H1 (cell line): Measurements from ENCODE around the gene KMT2A. TPM values are rescaled to one million over a fixed set of nuclear protein-coding genes. Genes with fewer than 3 reads are reported as not detected.

Experiments
- CTCF ChIA-PET: fragments of 300-600 bp; sonication (Branson Sonifier 250); formaldehyde crosslinking; loops from one replicate; lab custom pipeline; 2021; ENCODE audit not compliant: partially characterized antibody; lab: Charles Lee
- POLR2A ChIA-PET: fragments of 300-600 bp; sonication (Branson Sonifier 250); formaldehyde crosslinking; loops from one replicate; lab custom pipeline; 2021; ENCODE audit warnings: inconsistent platforms; ENCODE audit not compliant: partially characterized antibody; lab: Charles Lee
- DNase-seq, 2 experiments: peaks; one replicate each; pipeline versions ENCODE4 v3.0.0 to v3.0.0-alpha.2; 2010 to 2022; ENCODE audit warnings: low spot score in 2 of 2, low read depth in 1 of 2, mixed read lengths in 1 of 2
- FAIRE-seq: peaks from 2 replicates; lab custom pipeline; 2011; peaks lifted over from hg19 to GRCh38; lab: Jason Lieb, UNC
- H2AFZ ChIP-seq: 2 replicates; pipeline ENCODE4 v1.8.1; 2012; ENCODE audit warnings: low read length, inconsistent platforms
- H2AK5ac ChIP-seq: 2 replicates; pipeline ENCODE4 v1.6.1; 2013; ENCODE audit warnings: low read depth, low read length
- H2BK120ac ChIP-seq: replicated peaks from 2 replicates; pipeline ENCODE3; 2013; ENCODE audit warnings: low read depth, low read length, inconsistent platforms
- H2BK12ac ChIP-seq: 2 replicates; pipeline ENCODE4 v1.6.1; 2013; ENCODE audit warnings: low read depth, low read length
- H2BK15ac ChIP-seq: 2 replicates; pipeline ENCODE4 v1.6.1; 2013; ENCODE audit warnings: low read length
- H2BK20ac ChIP-seq: 2 replicates; pipeline ENCODE4 v1.6.1; 2013; ENCODE audit warnings: low read length
- H2BK5ac ChIP-seq: 2 replicates; pipeline ENCODE4 v1.6.1; 2013; ENCODE audit warnings: low read depth, low read length
- H3K14ac ChIP-seq: 2 replicates; pipeline ENCODE4 v1.6.1; 2013; ENCODE audit warnings: inconsistent platforms; ENCODE audit not compliant: insufficient read length
- H3K18ac ChIP-seq: 2 replicates; pipeline ENCODE4 v1.6.1; 2013; ENCODE audit warnings: low read length; ENCODE audit errors: extremely low read depth
- H3K23ac ChIP-seq: 2 replicates; pipeline ENCODE4 v1.6.1; 2013; ENCODE audit warnings: inconsistent platforms; ENCODE audit not compliant: insufficient read length
- H3K23me2 ChIP-seq: 2 replicates; pipeline ENCODE4 v1.6.1; 2013; ENCODE audit warnings: low read depth, low read length
- H3K27ac ChIP-seq: 2 replicates; pipeline ENCODE4 v1.6.1; 2011; ENCODE audit warnings: low read depth, low read length, inconsistent platforms
- H3K27me3 ChIP-seq, 4 experiments: replicated peaks in 1 of 4; 1 replicate in 1 of 4; 2 replicates in 3 of 4; pipeline versions ENCODE4 v1.6.1 to v1.8.1; 2011 to 2013; ENCODE audit warnings: low read length in 3 of 4, mild to moderate bottlenecking in 3 of 4, inconsistent platforms in 2 of 4, mixed read lengths in 2 of 4, moderate library complexity in 1 of 4; ENCODE audit not compliant: control insufficient read depth in 3 of 4, insufficient read depth in 3 of 4; ENCODE audit errors: extremely low read depth in 1 of 4
- H3K36me3 ChIP-seq, 4 experiments: 2 replicates each; pipeline versions ENCODE4 v1.6.1 to v1.8.1; 2011 to 2013; ENCODE audit warnings: mild to moderate bottlenecking in 4 of 4, low read length in 3 of 4, moderate library complexity in 2 of 4, control low read depth in 1 of 4, inconsistent platforms in 1 of 4; ENCODE audit not compliant: insufficient read depth in 4 of 4, control insufficient read depth in 2 of 4
- H3K4ac ChIP-seq: replicated peaks from 2 replicates; pipeline ENCODE3; 2013; ENCODE audit warnings: low read length, low read depth, mixed read lengths, inconsistent platforms; ENCODE audit not compliant: insufficient read length
- H3K4me1 ChIP-seq, 4 experiments: replicated peaks in 1 of 4; 1 replicate in 1 of 4; 2 replicates in 3 of 4; pipeline versions ENCODE4 v1.6.1 to v1.8.1; 2011 to 2013; ENCODE audit warnings: low read length in 3 of 4, inconsistent platforms in 2 of 4, mixed read lengths in 1 of 4; ENCODE audit not compliant: insufficient read depth in 4 of 4, control insufficient read depth in 3 of 4
- H3K4me2 ChIP-seq, 2 experiments: 2 replicates each; pipeline versions ENCODE4 v1.6.1 to v1.8.1; 2011 to 2013; ENCODE audit warnings: low read depth in 2 of 2, low read length in 2 of 2, control low read depth in 1 of 2, inconsistent platforms in 1 of 2, mild to moderate bottlenecking in 1 of 2; ENCODE audit not compliant: insufficient read depth in 1 of 2
- H3K4me3 ChIP-seq, 4 experiments: fragments of 200-600, 300-600 bp in 1 of 4; sonication (generic), shearing (Covaris generic), sonication (Bioruptor Twin) in 1 of 4; 2 replicates each; pipeline versions ENCODE4 v1.5.1 to v1.8.1; 2011 to 2016; ENCODE audit warnings: low read length in 4 of 4, low read depth in 3 of 4, control low read depth in 2 of 4, inconsistent platforms in 2 of 4, mild to moderate bottlenecking in 2 of 4, mixed read lengths in 1 of 4, moderate library complexity in 1 of 4; ENCODE audit not compliant: insufficient read depth in 2 of 4; ENCODE audit errors: extremely low read depth in 1 of 4
- H3K56ac ChIP-seq: replicated peaks from 2 replicates; pipeline ENCODE3; 2013; ENCODE audit warnings: low read depth, mild to moderate bottlenecking, mixed read lengths, low read length, inconsistent platforms; ENCODE audit not compliant: insufficient read length
- H3K79me1 ChIP-seq: 2 replicates; pipeline ENCODE4 v1.6.1; 2013; ENCODE audit warnings: low read depth, low read length, control low read depth
- H3K79me2 ChIP-seq, 2 experiments: 2 replicates each; pipeline versions ENCODE4 v1.6.1 to v1.8.1; 2012 to 2013; ENCODE audit warnings: low read length in 2 of 2, mild to moderate bottlenecking in 2 of 2, inconsistent platforms in 1 of 2; ENCODE audit not compliant: insufficient read depth in 2 of 2, control insufficient read depth in 1 of 2
- H3K9ac ChIP-seq, 4 experiments: replicated peaks in 1 of 4; 1 replicate in 1 of 4; 2 replicates in 3 of 4; pipeline versions ENCODE4 v1.6.1 to v1.8.1; 2011 to 2013; ENCODE audit warnings: low read depth in 3 of 4, low read length in 3 of 4, control low read depth in 2 of 4, mild to moderate bottlenecking in 2 of 4, moderate library complexity in 2 of 4, inconsistent platforms in 1 of 4; ENCODE audit errors: extremely low read depth in 1 of 4
- H3K9me3 ChIP-seq, 2 experiments: 2 replicates each; pipeline versions ENCODE4 v1.6.1 to v1.8.1; 2012 to 2013; ENCODE audit warnings: mild to moderate bottlenecking in 2 of 2, moderate library complexity in 2 of 2, control low read depth in 1 of 2, inconsistent platforms in 1 of 2, low read depth in 1 of 2, low read length in 1 of 2, mixed read lengths in 1 of 2; ENCODE audit not compliant: insufficient read depth in 2 of 2
- H4K20me1 ChIP-seq, 2 experiments: replicated peaks in 1 of 2; 2 replicates each; pipeline versions ENCODE3 to v1.8.1; 2011 to 2013; ENCODE audit warnings: inconsistent platforms in 2 of 2, low read length in 2 of 2, mild to moderate bottlenecking in 1 of 2; ENCODE audit not compliant: insufficient read depth in 2 of 2, control insufficient read depth in 1 of 2
- H4K5ac ChIP-seq: 2 replicates; pipeline ENCODE4 v1.6.1; 2013; ENCODE audit warnings: low read length, low read depth, mixed read lengths, inconsistent platforms; ENCODE audit not compliant: insufficient read length
- H4K8ac ChIP-seq: 2 replicates; pipeline ENCODE4 v1.8.0; 2013; ENCODE audit warnings: mild to moderate bottlenecking, moderate library complexity, low read length, inconsistent platforms; ENCODE audit not compliant: insufficient read depth; ENCODE audit errors: extremely low read depth
- H4K91ac ChIP-seq: replicated peaks from 2 replicates; pipeline ENCODE3; 2013; ENCODE audit warnings: low read length, mixed read lengths, inconsistent platforms; ENCODE audit not compliant: insufficient read length
- ASH2L ChIP-seq: fragments of 200-600, 300-600 bp; sonication (generic); IDR thresholded peaks from one replicate; pipeline ENCODE4 v1.7.1; 2017; ENCODE audit warnings: low read length
- CBX5 ChIP-seq: fragments of 300-800, 300-1000 bp; sonication (generic); IDR thresholded peaks from 2 replicates; pipeline ENCODE4 v1.7.1; 2016; ENCODE audit warnings: antibody characterized with exemption, low read length, low read depth
- CBX8 ChIP-seq: fragments of 300-800, 300-1000 bp; sonication (generic); IDR thresholded peaks from 2 replicates; pipeline ENCODE4 v1.7.1; 2016; ENCODE audit warnings: low read depth, low read length, borderline replicate concordance
- CTCF ChIP-seq, 3 experiments: IDR thresholded peaks; 1 replicate in 2 of 3; 2 replicates in 1 of 3; pipeline versions ENCODE4 v1.5.1 to v1.6.1; 2011; ENCODE audit warnings: low read length in 3 of 3, mild to moderate bottlenecking in 3 of 3, inconsistent platforms in 2 of 3, low read depth in 1 of 3, moderate library complexity in 1 of 3; ENCODE audit not compliant: insufficient read depth in 1 of 3; ENCODE audit errors: control extremely low read depth in 1 of 3
- E2F6 ChIP-seq: IDR thresholded peaks from 2 replicates; pipeline ENCODE4 v1.6.1; 2012; ENCODE audit warnings: inconsistent platforms
- JUND ChIP-seq: IDR thresholded peaks from 2 replicates; pipeline ENCODE4 v1.6.1; 2011; ENCODE audit warnings: mild to moderate bottlenecking, improper control_type of control experiment, low read length
- POLR2A ChIP-seq, 2 experiments: IDR thresholded peaks; 1 replicate in 1 of 2; 2 replicates in 1 of 2; pipeline ENCODE4 v1.6.1; 2011; ENCODE audit warnings: low read depth in 2 of 2, low read length in 2 of 2, mild to moderate bottlenecking in 2 of 2; ENCODE audit errors: control extremely low read depth in 1 of 2
- POU5F1 ChIP-seq: IDR thresholded peaks from 2 replicates; pipeline ENCODE4 v1.6.1; 2011; ENCODE audit warnings: low read depth, mild to moderate bottlenecking, low read length, moderate library complexity
- RBBP5 ChIP-seq: IDR thresholded peaks from 2 replicates; pipeline ENCODE4 v1.7.1; 2012; ENCODE audit warnings: low read depth, mild to moderate bottlenecking, inconsistent platforms, low read length, moderate library complexity, borderline replicate concordance
- SP4 ChIP-seq: IDR thresholded peaks from 2 replicates; pipeline ENCODE4 v1.6.1; 2012; ENCODE audit warnings: low read length, inconsistent platforms
- TAF1 ChIP-seq: IDR thresholded peaks from 2 replicates; pipeline ENCODE4 v1.6.1; 2011; ENCODE audit warnings: mild to moderate bottlenecking, low read depth, low read length
- TBP ChIP-seq: IDR thresholded peaks from 2 replicates; pipeline ENCODE4 v1.6.1; 2011; ENCODE audit warnings: low read depth, low read length, improper control_type of control experiment
- WGBS, 2 experiments: shearing (Covaris generic) in 1 of 2; methylation state at CpG; one replicate each; pipeline versions ENCODE4 v1.1.6 to v1.1.7; 2013 to 2015; ENCODE audit warnings: low lambda C conversion rate in 2 of 2, mixed read lengths in 2 of 2, inconsistent platforms in 1 of 2, low coverage in 1 of 2, missing lambda C conversion rate in 1 of 2; ENCODE audit not compliant: insufficient replicate concordance in 2 of 2, insufficient coverage in 1 of 2, insufficient read length in 1 of 2; ENCODE audit errors: extremely low coverage in 1 of 2, missing lambda C conversion rate in 1 of 2; 5-methylcytosine and 5-hydroxymethylcytosine counted together
- polyA plus RNA-seq, 7 experiments: library from polyadenylated mRNA; depleted of rRNA in 3 of 7; stranded (reverse) in 5 of 7; unstranded in 2 of 7; fragments of >200 nt in 5 of 7; fragments of 200-250 nt in 2 of 7; gene quantifications; 1 replicate in 5 of 7; 2 replicates in 1 of 7; 4 replicates in 1 of 7; pipeline versions ENCODE4 v1.2.1 to v1.2.3, GENCODE V29; 2011 to 2013; ENCODE audit warnings: missing spikeins in 2 of 7, mixed read lengths in 2 of 7
- total RNA-seq: library from RNA; stranded (reverse); fragmentation: NEBNext Ultra II Directional; extraction: Animal tissue kit (Norgen Biotek cat#: 25700); gene quantifications from 2 replicates; pipeline ENCODE4 v1.2.1, GENCODE V29; 2021

The KMT2A gene
- total and polyA plus RNA-seq, 2 of the 8 experiments (the other 6 are each of a cell fraction or from before 2014, with no cell fraction given) = 35.9 to 62.1 TPM

- no peak for FAIRE-seq
- H3K23ac ChIP-seq = no peak overlapping the region
- H2BK12ac ChIP-seq = no peak overlapping the region
- 92% methylated on average over 2 of the region's 2 CpGs; no CpG with 5 or more reads in 1 of the 2 experiments for WGBS, 2 experiments
- peaks cover 3% of the 10 kb centered on the region; the same call in 1 of the 2 replicates for H3K79me1 ChIP-seq
- no peak overlapping the region for H2AK5ac ChIP-seq
- H4K5ac ChIP-seq = no peak overlapping the region
- H2BK20ac ChIP-seq = no peak overlapping the region
- H4K8ac ChIP-seq = no peak overlapping the region
- no peaks in the 10 kb centered on the region for H3K23me2 ChIP-seq
- H2BK120ac ChIP-seq = no peak overlapping the region
- no peak for DNase-seq
- CTCF ChIA-PET = interaction anchor here (0.9 to 2.2 kb wide), 2 partner anchors 17 to 327 kb away, joined by 3 to 7 read pairs; no protein-coding TSS in a partner anchor
- no peak overlapping the region for H3K9ac ChIP-seq
- no peak overlapping the region for H3K56ac ChIP-seq
- no peak overlapping the region for H3K27ac ChIP-seq
- POLR2A ChIA-PET = interaction anchor here (0.7 kb wide), 1 partner anchor 316 kb away, joined by 3 read pairs; no protein-coding TSS in a partner anchor
- peaks cover 2% of the 10 kb centered on the region in 2 experiments for H4K20me1 ChIP-seq
- peaks cover 5 to 34% (median 32%) of the 10 kb centered on the region in 4 experiments for H3K36me3 ChIP-seq
- no peak overlapping the region for H4K91ac ChIP-seq
- no peaks in the 10 kb centered on the region for H3K4me1 ChIP-seq
- no peak overlapping the region for H2BK15ac ChIP-seq
- no peak overlapping the region for H3K4me2 ChIP-seq
- no peaks in the 10 kb centered on the region for H3K27me3 ChIP-seq
- no peak overlapping the region for H3K4me3 ChIP-seq
- H3K79me2 ChIP-seq = peaks cover 0 to 47% of the 10 kb centered on the region in 2 experiments; a peak in 2 of 4 replicates
- H3K18ac ChIP-seq = no peak overlapping the region
- H3K4ac ChIP-seq = no peak overlapping the region
- H2AFZ ChIP-seq = no peak overlapping the region
- H3K9me3 ChIP-seq = no peaks in the 10 kb centered on the region
- H3K14ac ChIP-seq = no peak overlapping the region
- H2BK5ac ChIP-seq = no peak overlapping the region
- TF ChIP-seq TAF1 = no peak
- TF ChIP-seq CBX5 = no peak
- no peak for TF ChIP-seq POU5F1
- no peak for TF ChIP-seq TBP
- TF ChIP-seq CTCF (IDR thresholded peaks at IDR 0.05; ENCODE audit: control extremely low read depth in 1 of 3, insufficient read depth in 1 of 3, low read depth in 1 of 3, low read length in 3 of 3) = no peak
- TF ChIP-seq ASH2L = no peak
- TF ChIP-seq JUND = no peak
- TF ChIP-seq SP4 = no peak
- TF ChIP-seq POLR2A (IDR thresholded peaks at IDR 0.05; ENCODE audit: control extremely low read depth in 1 of 2, low read depth in 2 of 2, low read length in 2 of 2) = no peak
- no peak for TF ChIP-seq RBBP5
- TF ChIP-seq CBX8 = no peak
- no peak for TF ChIP-seq E2F6
Observed at GRCh38 chr11:118471030-118471429, 34.7 kb downstream of the KMT2A start.
